KMS-11 (cell line): ENCODE data around the gene ZMYND8.

Experiments
- H2AFZ ChIP-seq: fragments of 200-600 bp; sonication (generic); 2 replicates; pipeline ENCODE4 v1.6.1; 2016; ENCODE audit warnings: antibody characterized with exemption, mixed run types, low read depth
- H3K27ac ChIP-seq: fragments of 200-600 bp; sonication (generic); 2 replicates; pipeline ENCODE4 v1.6.1; 2016; ENCODE audit warnings: mild to moderate bottlenecking, mixed run types
- H3K27me3 ChIP-seq: fragments of 200-600 bp; sonication (generic); 2 replicates; pipeline ENCODE4 v1.6.1; 2017; ENCODE audit warnings: mild to moderate bottlenecking, low read depth, mixed run types, moderate library complexity; ENCODE audit not compliant: insufficient read depth
- H3K36me3 ChIP-seq: fragments of 200-600 bp; sonication (generic); 2 replicates; pipeline ENCODE4 v1.6.1; 2017; ENCODE audit warnings: mild to moderate bottlenecking, mixed run types; ENCODE audit not compliant: insufficient read depth
- H3K4me1 ChIP-seq: fragments of 200-600 bp; sonication (generic); 2 replicates; pipeline ENCODE4 v1.6.1; 2016; ENCODE audit warnings: mild to moderate bottlenecking, low read depth, mixed run types; ENCODE audit not compliant: poor library complexity, severe bottlenecking
- H3K4me2 ChIP-seq: fragments of 200-600 bp; sonication (generic); 2 replicates; pipeline ENCODE4 v1.7.0; 2016; ENCODE audit warnings: mild to moderate bottlenecking, mixed run types
- H3K4me3 ChIP-seq: fragments of 200-600 bp; sonication (generic); IDR thresholded peaks from 2 replicates; pipeline ENCODE4 v1.6.1; 2017; ENCODE audit warnings: low read depth, low read length, mixed read lengths; ENCODE audit not compliant: insufficient read depth
- H3K79me2 ChIP-seq: fragments of 200-600 bp; sonication (generic); 2 replicates; pipeline ENCODE4 v1.6.1; 2016; ENCODE audit warnings: low read depth, mixed run types; ENCODE audit not compliant: insufficient read depth
- H3K9ac ChIP-seq: fragments of 200-600 bp; sonication (generic); 2 replicates; pipeline ENCODE4 v1.6.1; 2016; ENCODE audit warnings: mild to moderate bottlenecking, mixed run types
- H4K20me1 ChIP-seq: fragments of 200-600 bp; sonication (generic); 2 replicates; pipeline ENCODE4 v1.6.1; 2016; ENCODE audit warnings: mild to moderate bottlenecking, mixed run types; ENCODE audit not compliant: insufficient read depth
- TF ChIP-seq, protein P1 (sequence below): fragments of 200-600 bp; sonication (generic); conservative IDR thresholded peaks from 2 replicates; pipeline ENCODE4 v1.6.1; 2017; ENCODE audit warnings: low read depth, mild to moderate bottlenecking, antibody characterized with exemption, low read length, moderate library complexity, mixed read lengths

ZMYND8 gene

DNA sequence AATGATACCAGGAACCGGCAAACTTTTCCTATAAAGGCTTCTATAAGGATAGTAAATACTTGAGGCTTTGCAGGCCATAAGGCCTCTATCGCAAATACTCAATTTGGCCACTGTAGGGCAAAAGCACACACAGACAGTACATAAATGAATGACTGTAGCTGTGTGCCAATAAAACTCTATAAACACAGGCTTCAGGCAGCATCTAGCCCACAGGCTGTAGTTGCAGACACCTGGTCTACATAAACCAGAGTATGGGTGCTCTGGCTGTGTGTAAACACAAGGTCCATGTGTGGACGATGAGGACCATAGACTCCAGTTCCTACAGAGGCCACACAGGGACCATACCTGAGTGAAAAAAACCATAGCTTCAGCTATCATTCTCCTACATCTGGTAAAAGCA is 52.2 kb downstream of the ZMYND8 start:
- no peak overlapping the region for H3K27ac ChIP-seq
- no peaks in the 10 kb centered on the region for H3K79me2 ChIP-seq
- H3K4me1 ChIP-seq: no peaks in the 10 kb centered on the region
- H3K4me2 ChIP-seq: no peak overlapping the region
- H3K9ac ChIP-seq: no peak overlapping the region
- TF ChIP-seq, protein P1, sequence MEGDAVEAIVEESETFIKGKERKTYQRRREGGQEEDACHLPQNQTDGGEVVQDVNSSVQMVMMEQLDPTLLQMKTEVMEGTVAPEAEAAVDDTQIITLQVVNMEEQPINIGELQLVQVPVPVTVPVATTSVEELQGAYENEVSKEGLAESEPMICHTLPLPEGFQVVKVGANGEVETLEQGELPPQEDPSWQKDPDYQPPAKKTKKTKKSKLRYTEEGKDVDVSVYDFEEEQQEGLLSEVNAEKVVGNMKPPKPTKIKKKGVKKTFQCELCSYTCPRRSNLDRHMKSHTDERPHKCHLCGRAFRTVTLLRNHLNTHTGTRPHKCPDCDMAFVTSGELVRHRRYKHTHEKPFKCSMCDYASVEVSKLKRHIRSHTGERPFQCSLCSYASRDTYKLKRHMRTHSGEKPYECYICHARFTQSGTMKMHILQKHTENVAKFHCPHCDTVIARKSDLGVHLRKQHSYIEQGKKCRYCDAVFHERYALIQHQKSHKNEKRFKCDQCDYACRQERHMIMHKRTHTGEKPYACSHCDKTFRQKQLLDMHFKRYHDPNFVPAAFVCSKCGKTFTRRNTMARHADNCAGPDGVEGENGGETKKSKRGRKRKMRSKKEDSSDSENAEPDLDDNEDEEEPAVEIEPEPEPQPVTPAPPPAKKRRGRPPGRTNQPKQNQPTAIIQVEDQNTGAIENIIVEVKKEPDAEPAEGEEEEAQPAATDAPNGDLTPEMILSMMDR: no peak
- H3K27me3 ChIP-seq: no peaks in the 10 kb centered on the region
- no peak overlapping the region for H3K4me3 ChIP-seq
- H4K20me1 ChIP-seq: no peaks in the 10 kb centered on the region
- no peaks in the 10 kb centered on the region; the same call in 1 of the 2 replicates for H3K36me3 ChIP-seq
- no peak overlapping the region for H2AFZ ChIP-seq

DNA sequence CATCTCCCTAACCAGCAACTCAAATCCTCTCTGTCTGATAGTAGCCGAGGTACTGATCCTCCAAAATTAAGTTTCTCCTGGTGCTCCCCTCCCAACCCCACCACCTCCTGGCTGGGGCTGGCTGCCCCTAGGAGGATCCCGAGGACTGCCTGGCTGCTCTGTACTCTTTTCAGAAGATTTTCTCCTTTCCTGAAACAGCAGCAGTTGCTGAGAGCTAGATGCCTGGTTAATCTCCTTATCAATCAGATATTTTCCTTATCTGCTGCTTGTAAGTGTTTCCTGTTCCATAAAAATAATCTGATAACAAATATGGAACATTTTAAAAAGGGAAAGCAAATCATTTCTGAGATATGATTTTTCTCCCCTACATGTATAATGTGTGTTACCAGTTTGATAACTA is 52.8 kb downstream of the ZMYND8 start:
- no peak overlapping the region for H3K9ac ChIP-seq
- H4K20me1 ChIP-seq: no peaks in the 10 kb centered on the region
- TF ChIP-seq, protein P1: no peak
- H3K27me3 ChIP-seq: no peaks in the 10 kb centered on the region
- no peaks in the 10 kb centered on the region for H3K79me2 ChIP-seq
- no peak overlapping the region for H3K27ac ChIP-seq
- no peaks in the 10 kb centered on the region for H3K4me1 ChIP-seq
- no peak overlapping the region for H3K4me2 ChIP-seq
- no peaks in the 10 kb centered on the region; the same call in 1 of the 2 replicates for H3K36me3 ChIP-seq
- H3K4me3 ChIP-seq: no peak overlapping the region
- no peak overlapping the region for H2AFZ ChIP-seq

DNA sequence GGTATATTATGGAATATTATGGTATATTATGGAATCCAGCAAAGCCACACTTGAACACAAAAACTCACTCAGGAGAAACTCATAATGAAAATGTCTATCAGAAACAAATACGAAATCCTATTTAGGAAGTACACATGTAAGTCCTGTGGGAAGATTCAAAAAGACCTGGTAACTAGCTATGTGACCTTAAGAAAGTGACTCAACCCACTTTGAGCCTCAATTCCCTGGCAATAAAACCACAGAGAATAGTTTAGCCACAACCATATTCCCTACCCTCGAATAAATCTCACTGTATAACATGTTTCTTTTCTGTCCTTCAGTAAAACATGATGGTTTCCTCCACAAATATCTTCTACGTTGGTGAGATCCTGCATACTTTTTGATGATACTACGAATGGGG is 56.4 kb downstream of the ZMYND8 start:
- Histone ChIP-seq H3K9ac (no peak overlapping the region), H3K4me2 (no peak overlapping the region), H2AFZ (no peak overlapping the region), H3K79me2 (no peaks in the 10 kb centered on the region), H4K20me1 (no peaks in the 10 kb centered on the region), H3K4me3 (no peak overlapping the region), H3K4me1 (no peaks in the 10 kb centered on the region), H3K36me3 (no peaks in the 10 kb centered on the region; the same call in 1 of the 2 replicates), H3K27me3 (no peaks in the 10 kb centered on the region), H3K27ac (no peak overlapping the region)
- TF ChIP-seq, protein P1: no peak

DNA sequence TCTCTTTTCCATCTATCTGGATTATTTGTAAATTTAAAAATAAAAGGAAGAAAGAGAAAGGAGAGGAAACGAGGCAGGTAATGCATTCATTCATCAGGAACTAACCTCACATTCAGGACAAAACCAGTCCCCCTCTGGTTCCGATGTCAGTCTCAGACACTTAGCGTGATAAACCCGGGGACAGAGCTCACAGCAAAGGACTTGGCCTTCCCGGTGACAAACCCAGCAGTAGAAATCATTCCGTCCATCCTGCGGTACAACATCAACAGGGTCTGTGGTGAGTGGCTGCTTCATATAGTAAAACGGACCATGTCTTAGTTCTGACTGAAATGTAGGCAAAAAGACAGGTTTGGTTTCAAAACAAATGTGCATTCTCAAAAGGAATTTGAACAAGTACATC is 57.9 kb downstream of the ZMYND8 start:
- H3K27ac ChIP-seq: no peak overlapping the region
- H3K36me3 ChIP-seq: no peaks in the 10 kb centered on the region; the same call in 1 of the 2 replicates
- no peak overlapping the region for H2AFZ ChIP-seq
- H4K20me1 ChIP-seq: no peaks in the 10 kb centered on the region
- H3K4me2 ChIP-seq: no peak overlapping the region
- no peak overlapping the region for H3K4me3 ChIP-seq
- no peaks in the 10 kb centered on the region for H3K27me3 ChIP-seq
- no peak overlapping the region for H3K9ac ChIP-seq
- TF ChIP-seq, protein P1: no peak
- no peaks in the 10 kb centered on the region for H3K4me1 ChIP-seq
- H3K79me2 ChIP-seq: no peaks in the 10 kb centered on the region
